ENCODE data around the gene ABHD15. TPM values are rescaled to one million over a fixed set of nuclear protein-coding genes. Genes with fewer than 3 reads are reported as not detected.

The ABHD15 gene
- total and polyA plus RNA-seq, 9 of the 15 experiments (the other 6 are each of a cell fraction or from before 2014, with no cell fraction given): 0.85 to 4.2 (median 2.1) TPM

DNA sequence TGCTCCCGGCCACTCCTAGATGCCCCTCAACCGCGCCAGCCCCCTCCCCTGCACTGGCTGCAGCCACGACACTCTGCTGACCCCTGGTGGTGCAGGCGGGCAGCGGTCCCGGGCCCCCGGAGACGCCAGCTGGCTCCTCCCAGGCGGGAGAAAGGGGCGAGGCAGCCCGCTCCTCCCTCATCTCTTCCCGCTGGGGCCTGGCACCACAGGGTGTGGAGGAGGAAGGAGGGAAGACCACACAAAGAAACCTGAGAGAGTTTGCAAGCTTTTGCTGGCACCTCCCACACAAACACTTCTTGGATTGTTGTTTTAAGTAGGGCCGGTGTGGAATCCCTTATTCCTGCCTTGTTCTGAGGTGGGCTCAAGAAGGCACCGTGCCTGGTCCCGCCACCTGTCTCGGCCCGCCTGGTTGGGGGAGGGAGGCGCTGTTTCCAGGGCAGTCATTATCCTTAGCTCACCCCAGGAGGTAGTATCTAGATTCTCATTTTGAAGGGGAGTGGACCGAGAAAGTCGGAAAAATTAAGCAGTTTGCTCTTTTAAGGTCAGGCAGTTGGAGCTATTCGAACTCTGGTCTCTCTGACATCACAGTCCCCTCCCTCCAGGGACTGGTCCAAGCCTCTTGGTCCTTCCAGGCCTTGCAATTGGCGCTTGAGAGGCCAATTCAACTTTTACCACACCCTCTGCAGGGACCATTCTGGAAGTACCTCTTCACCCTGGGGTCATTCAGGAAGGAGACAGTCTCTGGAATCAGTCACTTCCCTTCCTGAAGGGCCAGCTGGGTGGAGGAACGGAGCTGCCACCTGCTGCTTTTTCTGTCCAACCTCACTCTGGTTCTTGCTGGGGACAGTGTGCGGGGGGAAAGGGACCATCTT is 25.1 kb upstream of the ABHD15 start (continued):
- TF ChIP-seq, protein P1, sequence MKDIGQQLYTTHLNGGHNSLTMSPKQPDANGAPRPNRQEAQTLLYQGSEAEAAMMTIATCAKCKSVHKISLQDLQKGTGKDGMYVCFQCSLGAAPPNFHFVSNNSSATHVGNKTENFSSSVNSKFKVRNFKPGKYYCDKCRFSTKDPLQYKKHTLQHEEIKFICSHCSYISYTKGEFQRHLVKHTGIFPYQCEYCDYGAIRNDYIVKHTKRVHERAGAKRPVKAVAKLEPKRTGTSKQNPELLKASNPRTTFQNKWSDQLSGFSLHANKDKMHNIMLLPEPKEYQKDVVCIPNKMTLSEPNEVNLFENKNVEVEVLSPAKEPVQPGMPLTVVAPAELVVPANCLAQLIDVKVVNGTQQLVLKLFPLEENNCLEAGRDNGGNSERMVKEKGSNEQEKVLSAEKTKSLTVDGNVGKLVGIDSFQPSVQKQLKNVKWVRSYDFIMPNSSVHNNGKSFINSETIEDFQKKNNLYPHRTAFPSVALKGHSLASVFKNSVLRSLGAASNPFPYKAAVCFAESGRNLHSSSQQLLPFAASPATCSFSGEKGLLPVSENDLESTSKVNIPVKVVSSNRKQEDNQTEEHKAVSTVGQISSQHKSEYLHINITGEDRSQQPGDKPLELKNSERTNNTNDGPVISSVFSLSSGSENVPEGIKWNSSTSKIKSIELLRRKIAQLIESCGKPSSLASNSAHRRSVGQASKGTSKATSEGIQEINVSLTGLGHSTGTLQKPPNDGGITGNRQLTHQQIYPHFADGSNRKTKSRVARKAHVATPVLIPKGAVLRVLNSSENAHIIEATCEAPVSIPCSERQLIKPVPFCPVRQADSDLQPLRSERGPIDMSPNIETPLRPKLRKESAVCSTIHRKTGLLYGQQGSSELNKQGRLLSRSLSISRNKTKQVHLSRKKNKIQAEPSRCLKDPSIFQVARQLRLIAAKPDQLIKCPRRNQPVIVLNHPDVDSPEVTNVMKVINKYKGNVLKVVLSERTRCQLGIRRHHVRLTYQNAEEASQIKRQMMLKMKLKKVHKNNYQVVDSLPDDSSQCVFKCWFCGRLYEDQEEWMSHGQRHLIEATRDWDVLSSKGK (CRISPR knock-in tag; IDR thresholded peaks at IDR 0.05): no peak
- TF ChIP-seq DACH1 (IDR thresholded peaks at IDR 0.05; ENCODE audit: partially characterized antibody): peak; percentile 68
- TF ChIP-seq SRSF3 (IDR thresholded peaks at IDR 0.05; ENCODE audit: insufficient read depth, low read length): no peak
- TF ChIP-seq NEUROD1 (IDR thresholded peaks at IDR 0.05; ENCODE audit: borderline replicate concordance, low read depth, low read length, partially characterized antibody): no peak
- no peak for TF ChIP-seq HNRNPLL (IDR thresholded peaks at IDR 0.05; ENCODE audit: low read depth, low read length, poor library complexity, severe bottlenecking)
- TF ChIP-seq MIER1 (IDR thresholded peaks at IDR 0.05; ENCODE audit: low read depth): no peak
- no peak for TF ChIP-seq TARDBP (IDR thresholded peaks at IDR 0.05)
- TF ChIP-seq PURB (CRISPR knock-in tag; IDR thresholded peaks at IDR 0.05; ENCODE audit: low read depth): no peak
- TF ChIP-seq SMAD1 (IDR thresholded peaks at IDR 0.05; ENCODE audit: low read depth, low read length, partially characterized antibody): no peak
- no peak for TF ChIP-seq ZKSCAN8 (CRISPR knock-in tag; IDR thresholded peaks at IDR 0.05)
- TF ChIP-seq ZNF76 (CRISPR knock-in tag; IDR thresholded peaks at IDR 0.05; ENCODE audit: borderline replicate concordance): no peak
- TF ChIP-seq GTF2E2 (tag; IDR thresholded peaks at IDR 0.05): no peak
- TF ChIP-seq NCOR1 (IDR thresholded peaks at IDR 0.05): no peak; the same call in 1 of the 2 replicates
- TF ChIP-seq NFIX (CRISPR knock-in tag; IDR thresholded peaks at IDR 0.05; ENCODE audit: low read depth): no peak
- TF ChIP-seq, protein P2, sequence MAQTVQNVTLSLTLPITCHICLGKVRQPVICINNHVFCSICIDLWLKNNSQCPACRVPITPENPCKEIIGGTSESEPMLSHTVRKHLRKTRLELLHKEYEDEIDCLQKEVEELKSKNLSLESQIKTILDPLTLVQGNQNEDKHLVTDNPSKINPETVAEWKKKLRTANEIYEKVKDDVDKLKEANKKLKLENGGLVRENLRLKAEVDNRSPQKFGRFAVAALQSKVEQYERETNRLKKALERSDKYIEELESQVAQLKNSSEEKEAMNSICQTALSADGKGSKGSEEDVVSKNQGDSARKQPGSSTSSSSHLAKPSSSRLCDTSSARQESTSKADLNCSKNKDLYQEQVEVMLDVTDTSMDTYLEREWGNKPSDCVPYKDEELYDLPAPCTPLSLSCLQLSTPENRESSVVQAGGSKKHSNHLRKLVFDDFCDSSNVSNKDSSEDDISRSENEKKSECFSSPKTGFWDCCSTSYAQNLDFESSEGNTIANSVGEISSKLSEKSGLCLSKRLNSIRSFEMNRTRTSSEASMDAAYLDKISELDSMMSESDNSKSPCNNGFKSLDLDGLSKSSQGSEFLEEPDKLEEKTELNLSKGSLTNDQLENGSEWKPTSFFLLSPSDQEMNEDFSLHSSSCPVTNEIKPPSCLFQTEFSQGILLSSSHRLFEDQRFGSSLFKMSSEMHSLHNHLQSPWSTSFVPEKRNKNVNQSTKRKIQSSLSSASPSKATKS (CRISPR knock-in tag; IDR thresholded peaks at IDR 0.05): no peak
- TF ChIP-seq, protein P3, sequence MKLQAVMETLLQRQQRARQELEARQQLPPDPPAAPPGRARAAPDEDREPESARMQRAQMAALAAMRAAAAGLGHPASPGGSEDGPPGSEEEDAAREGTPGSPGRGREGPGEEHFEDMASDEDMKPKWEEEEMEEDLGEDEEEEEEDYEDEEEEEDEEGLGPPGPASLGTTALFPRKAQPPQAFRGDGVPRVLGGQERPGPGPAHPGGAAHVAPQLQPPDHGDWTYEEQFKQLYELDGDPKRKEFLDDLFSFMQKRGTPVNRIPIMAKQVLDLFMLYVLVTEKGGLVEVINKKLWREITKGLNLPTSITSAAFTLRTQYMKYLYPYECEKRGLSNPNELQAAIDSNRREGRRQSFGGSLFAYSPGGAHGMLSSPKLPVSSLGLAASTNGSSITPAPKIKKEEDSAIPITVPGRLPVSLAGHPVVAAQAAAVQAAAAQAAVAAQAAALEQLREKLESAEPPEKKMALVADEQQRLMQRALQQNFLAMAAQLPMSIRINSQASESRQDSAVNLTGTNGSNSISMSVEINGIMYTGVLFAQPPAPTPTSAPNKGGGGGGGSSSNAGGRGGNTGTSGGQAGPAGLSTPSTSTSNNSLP (IDR thresholded peaks at IDR 0.05; ENCODE audit: borderline replicate concordance, low read depth, low read length): no peak
- no peak for TF ChIP-seq ARID1B (IDR thresholded peaks at IDR 0.05)
- TF ChIP-seq ZNF699 (CRISPR knock-in tag; IDR thresholded peaks at IDR 0.05; ENCODE audit: insufficient replicate concordance): no peak
- TF ChIP-seq, protein P4, sequence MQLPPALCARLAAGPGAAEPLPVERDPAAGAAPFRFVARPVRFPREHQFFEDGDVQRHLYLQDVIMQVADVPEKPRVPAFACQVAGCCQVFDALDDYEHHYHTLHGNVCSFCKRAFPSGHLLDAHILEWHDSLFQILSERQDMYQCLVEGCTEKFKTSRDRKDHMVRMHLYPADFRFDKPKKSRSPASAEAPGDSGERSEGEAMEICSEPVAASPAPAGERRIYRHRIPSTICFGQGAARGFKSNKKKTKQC (CRISPR knock-in tag; IDR thresholded peaks at IDR 0.05): no peak
- TF ChIP-seq EZH2 (IDR thresholded peaks at IDR 0.05; ENCODE audit: borderline replicate concordance, low read depth, low read length): no peak
